Ovary (tissue), 3 donors: Measurements from ENCODE around the gene ANAPC15.

ENCODE experiments used
- EP300 ChIP-seq: sonication (generic); formaldehyde crosslinking; IDR thresholded peaks from one replicate; pipeline ENCODE4 v1.6.1; 2017; ENCODE audit warnings: antibody characterized with exemption
- POLR2A ChIP-seq: fragments of 450-650 bp; IDR thresholded peaks from one replicate; pipeline ENCODE4 v1.6.1; 2017; ENCODE audit warnings: antibody characterized with exemption, mild to moderate bottlenecking, moderate library complexity
- TF ChIP-seq, protein P1 (sequence below), 3 donors: fragments of 450-650 bp in 2 of 3; fragments of 200-600 bp in 1 of 3; IDR thresholded peaks; one replicate each; pipeline versions ENCODE4 v1.5.1 to v1.8.0; 2016 to 2022; ENCODE audit warnings: antibody characterized with exemption in 3 of 3, mild to moderate bottlenecking in 1 of 3
- donor health status: DM: no; HTN: no; CAD: no.

- TF ChIP-seq EP300 = no peak
- TF ChIP-seq, protein P1, sequence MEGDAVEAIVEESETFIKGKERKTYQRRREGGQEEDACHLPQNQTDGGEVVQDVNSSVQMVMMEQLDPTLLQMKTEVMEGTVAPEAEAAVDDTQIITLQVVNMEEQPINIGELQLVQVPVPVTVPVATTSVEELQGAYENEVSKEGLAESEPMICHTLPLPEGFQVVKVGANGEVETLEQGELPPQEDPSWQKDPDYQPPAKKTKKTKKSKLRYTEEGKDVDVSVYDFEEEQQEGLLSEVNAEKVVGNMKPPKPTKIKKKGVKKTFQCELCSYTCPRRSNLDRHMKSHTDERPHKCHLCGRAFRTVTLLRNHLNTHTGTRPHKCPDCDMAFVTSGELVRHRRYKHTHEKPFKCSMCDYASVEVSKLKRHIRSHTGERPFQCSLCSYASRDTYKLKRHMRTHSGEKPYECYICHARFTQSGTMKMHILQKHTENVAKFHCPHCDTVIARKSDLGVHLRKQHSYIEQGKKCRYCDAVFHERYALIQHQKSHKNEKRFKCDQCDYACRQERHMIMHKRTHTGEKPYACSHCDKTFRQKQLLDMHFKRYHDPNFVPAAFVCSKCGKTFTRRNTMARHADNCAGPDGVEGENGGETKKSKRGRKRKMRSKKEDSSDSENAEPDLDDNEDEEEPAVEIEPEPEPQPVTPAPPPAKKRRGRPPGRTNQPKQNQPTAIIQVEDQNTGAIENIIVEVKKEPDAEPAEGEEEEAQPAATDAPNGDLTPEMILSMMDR (IDR thresholded peaks at IDR 0.05) = no peak
- no peak for TF ChIP-seq POLR2A
These were observed 45.2 kb downstream of the ANAPC15 start for GRCh38 chr11:72067266-72067665.
